MM.1S (cell line): Measurements from ENCODE around the gene MEX3D.

Experiments used
- DNase-seq: peaks from one replicate; pipeline ENCODE4 v3.0.0-alpha.2; 2015
- H2AFZ ChIP-seq: fragments of 300-600 bp; sonication (generic); 2 replicates; pipeline ENCODE4 v1.6.0; 2016; ENCODE audit warnings: antibody characterized with exemption, low read length
- H3F3A ChIP-seq: fragments of 300-600 bp; sonication (generic); 2 replicates; pipeline ENCODE4 v1.6.1; 2016; ENCODE audit warnings: mild to moderate bottlenecking, antibody characterized with exemption, low read length, moderate library complexity, mixed read lengths; ENCODE audit not compliant: insufficient read depth
- H3K27ac ChIP-seq: fragments of 300-600 bp; sonication (generic); 2 replicates; pipeline ENCODE4 v1.5.1; 2016; ENCODE audit warnings: mild to moderate bottlenecking, low read length
- H3K27me3 ChIP-seq: fragments of 300-600 bp; sonication (generic); replicated peaks from 2 replicates; pipeline ENCODE4 v1.6.0; 2016; ENCODE audit warnings: low read length; ENCODE audit not compliant: insufficient read depth
- H3K36me3 ChIP-seq: fragments of 300-600 bp; sonication (generic); replicated peaks from 2 replicates; pipeline ENCODE4 v1.6.1; 2016; ENCODE audit warnings: mild to moderate bottlenecking, low read length, mixed read lengths; ENCODE audit not compliant: insufficient read depth
- H3K4me1 ChIP-seq: fragments of 300-600 bp; sonication (generic); 2 replicates; pipeline ENCODE4 v1.6.1; 2016; ENCODE audit warnings: low read length, mixed read lengths
- H3K4me2 ChIP-seq: fragments of 300-600 bp; sonication (generic); 2 replicates; pipeline ENCODE4 v1.6.0; 2016; ENCODE audit warnings: low read depth, low read length
- H3K4me3 ChIP-seq: fragments of 300-600 bp; sonication (generic); 2 replicates; pipeline ENCODE4 v1.5.1; 2016; ENCODE audit warnings: low read length, mixed read lengths
- H3K79me2 ChIP-seq: fragments of 300-600 bp; sonication (generic); 2 replicates; pipeline ENCODE4 v1.6.1; 2016; ENCODE audit warnings: mixed run types, low read length, mixed read lengths
- H3K9ac ChIP-seq: fragments of 300-600 bp; sonication (generic); 2 replicates; pipeline ENCODE4 v1.6.1; 2016; ENCODE audit warnings: low read length, mixed read lengths
- H3K9me2 ChIP-seq: fragments of 300-600 bp; sonication (generic); replicated peaks from 2 replicates; pipeline ENCODE4 v1.6.1; 2016; ENCODE audit warnings: mild to moderate bottlenecking, low read length, mixed read lengths; ENCODE audit not compliant: insufficient read depth
- H3K9me3 ChIP-seq: fragments of 300-600 bp; sonication (generic); replicated peaks from 2 replicates; pipeline ENCODE4 v1.6.1; 2016; ENCODE audit warnings: mild to moderate bottlenecking, low read length, mixed read lengths; ENCODE audit not compliant: insufficient read depth
- H4K20me1 ChIP-seq: fragments of 300-600 bp; sonication (generic); 2 replicates; pipeline ENCODE4 v1.6.1; 2016; ENCODE audit warnings: mild to moderate bottlenecking, low read length, moderate library complexity, mixed read lengths; ENCODE audit not compliant: insufficient read depth
- CTCF ChIP-seq: fragments of 300-600 bp; sonication (generic); IDR thresholded peaks from 2 replicates; pipeline ENCODE4 v1.5.1; 2016; ENCODE audit warnings: antibody characterized with exemption, low read length, mixed read lengths
- EZH2 ChIP-seq: fragments of 300-600 bp; sonication (generic); optimal IDR thresholded peaks from 2 replicates; pipeline ENCODE3; 2017; ENCODE audit warnings: low read depth, mild to moderate bottlenecking, antibody characterized with exemption, low read length, mixed read lengths
- EZH2phosphoT487 ChIP-seq: fragments of 300-600 bp; sonication (generic); IDR thresholded peaks from 2 replicates; pipeline ENCODE4 v1.6.1; 2018; ENCODE audit warnings: antibody characterized with exemption, low read length

Gene MEX3D

GRCh38 chr19:1580382-1580781 is 12.3 kb upstream of the MEX3D start:
- H3K27ac ChIP-seq, result no peak overlapping the region
- TF ChIP-seq EZH2 (no peak), EZH2phosphoT487 (no peak), CTCF (no peak)
- no peak for DNase-seq
- H3K9me2 ChIP-seq, result no peaks in the 10 kb centered on the region
- H3K4me2 ChIP-seq, result no peak overlapping the region
- no peaks in the 10 kb centered on the region for H3K9me3 ChIP-seq
- no peak overlapping the region for H3K4me3 ChIP-seq
- H3K27me3 ChIP-seq, result no peaks in the 10 kb centered on the region
- no peaks in the 10 kb centered on the region for H4K20me1 ChIP-seq
- no peaks in the 10 kb centered on the region; the same call in none of the 2 replicates for H3K36me3 ChIP-seq
- no peak overlapping the region for H3K9ac ChIP-seq
- H3F3A ChIP-seq, result no peaks in the 10 kb centered on the region
- no peak overlapping the region for H2AFZ ChIP-seq
- H3K79me2 ChIP-seq, result peaks cover 9% of the 10 kb centered on the region
- H3K4me1 ChIP-seq, result no peaks in the 10 kb centered on the region

- Histone ChIP-seq H3K4me2 (no peak overlapping the region), H2AFZ (no peak overlapping the region), H3K27ac (no peak overlapping the region), H3K9me3 (no peaks in the 10 kb centered on the region), H3K4me1 (no peaks in the 10 kb centered on the region), H3F3A (no peaks in the 10 kb centered on the region), H3K27me3 (no peaks in the 10 kb centered on the region), H3K36me3 (no peaks in the 10 kb centered on the region; the same call in none of the 2 replicates), H3K9ac (no peak overlapping the region), H3K79me2 (0 out of 2 replicates have a peak, but pooled peaks cover under 1% of the 10 kb centered on the region), H4K20me1 (no peaks in the 10 kb centered on the region), H3K4me3 (no peak overlapping the region), H3K9me2 (no peaks in the 10 kb centered on the region)
- DNase-seq, result no peak
- TF ChIP-seq EZH2phosphoT487 (no peak), CTCF (no peak), EZH2 (no peak)
Observed at GRCh38 chr19:1579222-1579621, 11.1 kb upstream of the MEX3D start.

- Histone ChIP-seq H3K79me2 (no peaks in the 10 kb centered on the region), H3K4me1 (no peaks in the 10 kb centered on the region), H3F3A (no peaks in the 10 kb centered on the region), H4K20me1 (no peaks in the 10 kb centered on the region), H3K4me3 (no peak overlapping the region), H2AFZ (no peak overlapping the region), H3K9me3 (no peaks in the 10 kb centered on the region), H3K27me3 (no peaks in the 10 kb centered on the region; the same call in 1 of the 2 replicates), H3K9me2 (no peaks in the 10 kb centered on the region), H3K27ac (no peak overlapping the region), H3K4me2 (no peak overlapping the region), H3K36me3 (no peaks in the 10 kb centered on the region; the same call in none of the 2 replicates), H3K9ac (no peak overlapping the region)
- DNase-seq, result no peak
- TF ChIP-seq EZH2 (no peak), EZH2phosphoT487 (no peak), CTCF (no peak)
Observed at GRCh38 chr19:1577929-1578618, 9.9 kb upstream of the MEX3D start.
